GM10847 (cell line): ENCODE measurements around the gene POU6F2.

Source experiments
- POLR2A ChIP-seq: IDR thresholded peaks from 2 replicates; pipeline ENCODE4 v1.6.1; 2011; ENCODE audit not compliant: insufficient read length; ENCODE audit errors: extremely low read depth

The POU6F2 gene

GRCh38 chr7:39488467-39489393, 511.0 kb downstream of the POU6F2 start:
- no peak for TF ChIP-seq POLR2A

GRCh38 chr7:39490296-39490695, 512.6 kb downstream of the POU6F2 start:
- no peak for TF ChIP-seq POLR2A

- TF ChIP-seq POLR2A = no peak
These were observed 516.2 kb downstream of the POU6F2 start for GRCh38 chr7:39493934-39494333.

- TF ChIP-seq POLR2A = no peak
These were observed 523.6 kb downstream of the POU6F2 start for GRCh38 chr7:39501358-39501757.

- TF ChIP-seq POLR2A = no peak
These were observed 527.3 kb downstream of the POU6F2 start for GRCh38 chr7:39504963-39505362.

- TF ChIP-seq POLR2A = no peak
These were observed 530.3 kb downstream of the POU6F2 start for GRCh38 chr7:39507866-39508551.

GRCh38 chr7:39509436-39509835, 531.7 kb downstream of the POU6F2 start:
- no peak for TF ChIP-seq POLR2A

GRCh38 chr7:39509912-39510311, 532.2 kb downstream of the POU6F2 start:
- TF ChIP-seq POLR2A = no peak

- no peak for TF ChIP-seq POLR2A
These were observed 533.2 kb downstream of the POU6F2 start for GRCh38 chr7:39510864-39511354.

GRCh38 chr7:39515534-39516228, 538.0 kb downstream of the POU6F2 start:
- TF ChIP-seq POLR2A = no peak

GRCh38 chr7:39516498-39516897, 538.8 kb downstream of the POU6F2 start:
- TF ChIP-seq POLR2A = no peak

GRCh38 chr7:39517240-39517639, 539.5 kb downstream of the POU6F2 start:
- TF ChIP-seq POLR2A = no peak
